ENCODE data around the gene SHISAL1. TPM values are rescaled to one million over a fixed set of nuclear protein-coding genes. Genes with fewer than 3 reads are reported as not detected.

Gene SHISAL1
- total RNA-seq, 1 donor from 2014 or later, result 5.0 TPM

DNA sequence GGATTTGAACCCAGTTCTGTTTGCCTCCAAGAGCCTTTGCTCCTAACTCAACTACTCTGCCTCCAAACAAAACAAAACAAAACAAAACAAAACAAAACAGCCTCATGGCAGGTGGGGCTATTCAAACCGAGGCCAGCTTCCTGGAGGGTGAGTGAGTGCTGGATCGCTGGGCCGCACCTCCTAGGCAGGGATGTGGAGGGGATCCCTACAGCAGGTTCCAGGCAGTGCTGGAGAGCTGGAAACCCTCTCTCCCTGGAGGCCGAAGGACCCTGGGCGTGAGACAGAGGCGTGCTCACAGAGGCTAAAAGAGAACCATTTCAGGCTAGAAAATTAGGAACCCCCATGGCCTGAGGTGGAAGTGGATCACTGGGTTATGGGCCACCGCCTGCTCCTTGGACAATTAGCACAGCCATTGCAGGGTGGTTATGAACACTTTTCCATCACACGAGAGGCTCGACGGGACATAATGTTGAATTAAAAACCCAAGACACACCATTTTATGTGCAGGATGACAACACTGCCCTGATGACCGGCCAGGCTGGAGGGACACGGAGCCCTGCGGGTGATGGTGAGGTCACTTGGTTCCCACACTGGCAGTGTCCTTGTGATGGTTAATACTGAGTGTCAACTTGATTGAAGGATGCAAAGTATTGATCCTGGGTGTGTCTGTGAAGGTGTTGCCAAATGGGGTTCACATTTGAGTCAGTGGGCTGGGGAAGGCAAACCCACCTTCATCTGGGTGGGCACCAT is 35.2 kb downstream of the SHISAL1 start:
- H3K27ac Mint-ChIP-seq (ENCODE audit: unreplicated experiment), result no peak overlapping the region
- TF ChIP-seq, protein P1, sequence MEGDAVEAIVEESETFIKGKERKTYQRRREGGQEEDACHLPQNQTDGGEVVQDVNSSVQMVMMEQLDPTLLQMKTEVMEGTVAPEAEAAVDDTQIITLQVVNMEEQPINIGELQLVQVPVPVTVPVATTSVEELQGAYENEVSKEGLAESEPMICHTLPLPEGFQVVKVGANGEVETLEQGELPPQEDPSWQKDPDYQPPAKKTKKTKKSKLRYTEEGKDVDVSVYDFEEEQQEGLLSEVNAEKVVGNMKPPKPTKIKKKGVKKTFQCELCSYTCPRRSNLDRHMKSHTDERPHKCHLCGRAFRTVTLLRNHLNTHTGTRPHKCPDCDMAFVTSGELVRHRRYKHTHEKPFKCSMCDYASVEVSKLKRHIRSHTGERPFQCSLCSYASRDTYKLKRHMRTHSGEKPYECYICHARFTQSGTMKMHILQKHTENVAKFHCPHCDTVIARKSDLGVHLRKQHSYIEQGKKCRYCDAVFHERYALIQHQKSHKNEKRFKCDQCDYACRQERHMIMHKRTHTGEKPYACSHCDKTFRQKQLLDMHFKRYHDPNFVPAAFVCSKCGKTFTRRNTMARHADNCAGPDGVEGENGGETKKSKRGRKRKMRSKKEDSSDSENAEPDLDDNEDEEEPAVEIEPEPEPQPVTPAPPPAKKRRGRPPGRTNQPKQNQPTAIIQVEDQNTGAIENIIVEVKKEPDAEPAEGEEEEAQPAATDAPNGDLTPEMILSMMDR (IDR thresholded peaks at IDR 0.05), result no peak
- H3K36me3 Mint-ChIP-seq (ENCODE audit: unreplicated experiment), result no peaks in the 10 kb centered on the region
- no peak overlapping the region for H3K4me3 Mint-ChIP-seq (ENCODE audit: unreplicated experiment)
- no peaks in the 10 kb centered on the region for H3K27me3 Mint-ChIP-seq (ENCODE audit: unreplicated experiment)
- DNase-seq (ENCODE audit: extremely low spot score, unreplicated experiment), result no peak
- no peaks in the 10 kb centered on the region for H3K9me3 Mint-ChIP-seq (ENCODE audit: unreplicated experiment)
- H3K4me1 Mint-ChIP-seq (ENCODE audit: unreplicated experiment), result peaks cover 13% of the 10 kb centered on the region

DNA sequence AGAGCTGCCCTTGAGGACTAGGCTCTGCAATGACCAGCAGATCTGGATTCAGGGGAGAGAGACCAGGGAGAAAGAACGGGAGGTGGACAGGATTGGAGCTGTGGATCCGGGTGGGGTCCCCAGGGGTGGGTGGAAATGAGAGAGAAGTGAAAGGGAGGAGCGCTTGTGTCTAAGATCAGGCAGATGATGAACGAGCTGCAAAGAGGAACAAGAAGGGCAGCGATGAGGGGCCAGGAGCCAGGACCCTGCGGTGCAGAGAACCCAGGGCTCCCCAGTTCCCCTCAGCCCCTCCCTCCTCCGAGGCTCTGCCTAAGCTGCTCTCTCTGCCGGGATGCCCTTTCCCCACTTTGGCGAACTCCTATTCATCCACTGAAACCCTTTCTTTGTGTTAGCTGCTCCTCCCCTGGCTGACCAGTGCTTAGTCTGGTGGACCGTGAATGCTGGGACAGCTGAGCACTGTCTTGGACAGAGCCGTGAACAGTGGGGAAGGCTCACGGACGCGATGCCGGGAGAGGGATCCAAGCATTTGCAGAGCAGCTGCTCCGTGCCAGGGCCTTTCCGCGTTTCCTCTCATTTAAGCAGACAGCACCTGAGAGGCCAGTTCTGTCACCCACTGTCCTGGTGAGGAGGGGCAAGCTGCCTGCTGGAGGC is 35.9 kb downstream of the SHISAL1 start:
- Mint-ChIP-seq H3K27me3 (ENCODE audit: unreplicated experiment) (no peaks in the 10 kb centered on the region), H3K4me1 (ENCODE audit: unreplicated experiment) (peaks cover 13% of the 10 kb centered on the region), H3K4me3 (ENCODE audit: unreplicated experiment) (no peak overlapping the region), H3K9me3 (ENCODE audit: unreplicated experiment) (no peaks in the 10 kb centered on the region), H3K36me3 (ENCODE audit: unreplicated experiment) (no peaks in the 10 kb centered on the region), H3K27ac (ENCODE audit: unreplicated experiment) (no peak overlapping the region)
- TF ChIP-seq, protein P1 (IDR thresholded peaks at IDR 0.05), result no peak
- DNase-seq (ENCODE audit: extremely low spot score, unreplicated experiment), result no peak

DNA sequence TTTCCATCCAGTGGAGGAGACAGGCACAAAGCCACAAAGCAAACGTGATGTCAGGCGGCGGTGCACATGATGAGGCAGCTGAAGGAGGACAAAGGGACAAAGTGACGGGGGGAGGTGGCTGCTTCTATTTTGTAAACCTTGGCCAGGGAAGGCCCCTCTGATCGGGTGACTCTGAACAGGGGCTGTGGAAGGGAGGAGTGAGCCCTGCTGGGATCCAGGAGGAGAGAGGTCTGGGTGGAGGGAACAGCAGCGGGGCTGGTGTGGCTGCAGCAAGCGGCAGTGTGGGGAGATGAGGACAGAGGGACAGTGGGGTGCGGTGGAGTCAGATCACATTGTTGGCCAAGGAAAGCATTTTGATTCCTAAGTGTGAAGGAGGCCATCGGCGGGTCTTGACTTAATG is 36.7 kb downstream of the SHISAL1 start:
- H3K27me3 Mint-ChIP-seq (ENCODE audit: unreplicated experiment), result no peaks in the 10 kb centered on the region
- no peaks in the 10 kb centered on the region for H3K36me3 Mint-ChIP-seq (ENCODE audit: unreplicated experiment)
- DNase-seq (ENCODE audit: extremely low spot score, unreplicated experiment), result no peak
- peaks cover 13% of the 10 kb centered on the region for H3K4me1 Mint-ChIP-seq (ENCODE audit: unreplicated experiment)
- no peak overlapping the region for H3K27ac Mint-ChIP-seq (ENCODE audit: unreplicated experiment)
- H3K4me3 Mint-ChIP-seq (ENCODE audit: unreplicated experiment), result no peak overlapping the region
- TF ChIP-seq, protein P1 (IDR thresholded peaks at IDR 0.05), result no peak
- H3K9me3 Mint-ChIP-seq (ENCODE audit: unreplicated experiment), result no peaks in the 10 kb centered on the region

DNA sequence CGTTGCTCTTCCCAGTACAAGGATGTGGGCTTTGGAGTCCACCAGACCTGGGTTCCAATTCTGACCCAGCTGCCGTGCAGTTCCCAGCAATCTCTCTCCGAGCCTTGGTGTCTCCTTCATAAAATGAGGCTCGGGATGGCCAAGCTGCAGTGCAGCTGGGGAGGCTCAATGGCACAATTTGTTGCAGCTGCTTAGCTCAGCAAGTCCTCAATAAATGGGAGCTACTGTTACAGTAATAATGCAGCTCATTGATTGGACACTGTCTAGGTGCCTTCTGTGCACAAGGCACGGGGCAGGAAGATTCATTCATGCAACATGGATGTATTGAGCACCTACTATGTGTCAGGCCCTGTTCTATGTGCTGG is 37.1 kb downstream of the SHISAL1 start:
- Mint-ChIP-seq H3K27ac (ENCODE audit: unreplicated experiment) (no peak overlapping the region), H3K4me3 (ENCODE audit: unreplicated experiment) (no peak overlapping the region), H3K36me3 (ENCODE audit: unreplicated experiment) (no peaks in the 10 kb centered on the region)

More for the DNA sequence above, 37.1 kb downstream of the SHISAL1 start:
- TF ChIP-seq, protein P1 (IDR thresholded peaks at IDR 0.05), result no peak
- H3K4me1 Mint-ChIP-seq (ENCODE audit: unreplicated experiment), result peaks cover 13% of the 10 kb centered on the region
- no peaks in the 10 kb centered on the region for H3K9me3 Mint-ChIP-seq (ENCODE audit: unreplicated experiment)
- DNase-seq (ENCODE audit: extremely low spot score, unreplicated experiment), result no peak
- no peaks in the 10 kb centered on the region for H3K27me3 Mint-ChIP-seq (ENCODE audit: unreplicated experiment)
